NCI-H2227 treated with DMSO at 0.1 percent for 48 hours (cell line): ENCODE measurements around the gene CEP85L.
A peak's percentile ranks its signal among the peaks of the same experiment; 100 is the strongest.

Source experiments
- DNase-seq: peaks from one replicate; lab custom pipeline; 2025; lab: John Stamatoyannopoulos, UW

CEP85L gene

GRCh38 chr6:118542184-118542952 is 109.0 kb downstream of the CEP85L start:
- no peak for DNase-seq

- DNase-seq: no peak
These were observed 113.8 kb downstream of the CEP85L start for GRCh38 chr6:118537574-118537973.

DNA sequence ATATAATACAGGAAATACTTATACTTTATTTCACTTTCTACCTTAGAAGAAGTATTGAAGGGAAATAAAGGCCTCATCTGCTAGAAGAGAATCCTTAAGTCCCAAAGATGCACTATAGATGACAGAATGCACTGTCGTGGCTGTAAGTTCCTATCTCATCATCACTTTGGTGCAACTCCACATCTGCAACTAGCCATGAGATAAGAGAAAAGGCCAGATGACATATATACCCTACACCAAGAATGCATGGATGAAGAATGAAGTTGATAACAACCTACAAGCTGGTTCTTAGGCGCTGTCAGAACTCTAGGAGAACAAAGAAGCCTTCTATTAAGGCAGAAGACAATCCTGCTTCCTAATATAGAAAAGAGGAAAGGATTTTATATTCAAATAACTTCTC is 114.9 kb downstream of the CEP85L start:
- DNase-seq: no peak

- DNase-seq: no peak
These were observed 116.1 kb downstream of the CEP85L start for GRCh38 chr6:118535176-118535844.

- DNase-seq: no peak
These were observed 120.4 kb downstream of the CEP85L start for GRCh38 chr6:118530942-118531341.

DNA sequence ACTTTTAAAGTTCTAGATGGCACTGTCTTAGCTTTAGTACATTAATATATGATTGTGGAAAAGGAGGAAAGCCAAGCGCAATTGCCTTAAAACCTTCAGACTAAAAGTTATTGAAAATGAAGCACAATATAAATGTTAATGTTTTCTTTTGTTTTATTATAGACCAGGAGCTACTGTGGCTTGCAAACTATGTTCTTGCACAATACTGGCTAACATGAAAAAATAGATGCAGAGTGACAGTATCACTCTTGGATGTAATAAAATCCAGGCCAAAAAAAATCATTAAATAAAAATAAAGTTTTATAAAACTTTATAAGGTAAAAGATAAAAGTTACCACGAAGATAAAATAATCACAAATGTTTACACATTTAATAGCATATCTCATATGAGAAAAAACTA is 121.6 kb downstream of the CEP85L start:
- DNase-seq: no peak

GRCh38 chr6:118528129-118528528 is 123.3 kb downstream of the CEP85L start:
- DNase-seq: no peak

GRCh38 chr6:118525913-118526780 is 125.2 kb downstream of the CEP85L start:
- peak; percentile 32 for DNase-seq

DNA sequence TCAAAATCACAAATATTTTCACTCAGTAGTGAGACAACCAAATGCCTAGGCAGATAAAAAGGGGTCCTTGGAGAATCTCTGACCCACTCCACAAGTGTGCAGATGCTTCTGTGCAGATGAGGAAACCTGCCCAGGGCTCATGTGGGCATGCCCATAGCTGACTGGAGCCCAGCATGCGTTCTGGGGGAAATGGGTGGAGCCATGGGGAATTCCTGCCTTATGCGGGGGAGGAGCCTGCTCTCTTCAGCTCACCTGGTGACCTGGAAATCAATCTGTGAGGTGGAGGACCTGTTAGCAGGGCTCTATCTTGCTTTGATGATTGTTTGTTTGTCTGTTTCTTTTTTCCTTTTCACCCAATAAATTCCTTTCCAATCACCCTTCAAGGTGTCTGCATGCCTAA is 126.7 kb downstream of the CEP85L start:
- no peak for DNase-seq

GRCh38 chr6:118523216-118523615 is 128.2 kb downstream of the CEP85L start:
- no peak for DNase-seq

DNA sequence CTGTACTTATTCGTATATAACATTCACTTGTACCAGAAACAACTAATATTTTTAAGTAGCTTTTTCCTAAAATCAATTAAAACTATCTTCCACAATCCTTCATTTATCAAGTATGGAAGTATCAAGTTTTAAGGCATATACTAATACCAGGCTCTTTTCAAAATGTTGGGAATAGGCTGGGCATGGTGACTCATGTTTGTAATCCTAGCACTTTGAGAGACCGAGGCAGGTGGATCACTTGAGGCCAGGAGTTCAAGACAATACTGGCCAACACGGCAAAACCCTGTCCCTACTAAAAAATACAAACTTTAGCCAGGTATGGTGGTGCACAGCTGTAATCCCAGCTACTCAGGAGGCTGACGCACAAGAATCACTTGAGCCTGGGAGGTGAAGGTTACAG is 129.0 kb downstream of the CEP85L start:
- no peak for DNase-seq

DNA sequence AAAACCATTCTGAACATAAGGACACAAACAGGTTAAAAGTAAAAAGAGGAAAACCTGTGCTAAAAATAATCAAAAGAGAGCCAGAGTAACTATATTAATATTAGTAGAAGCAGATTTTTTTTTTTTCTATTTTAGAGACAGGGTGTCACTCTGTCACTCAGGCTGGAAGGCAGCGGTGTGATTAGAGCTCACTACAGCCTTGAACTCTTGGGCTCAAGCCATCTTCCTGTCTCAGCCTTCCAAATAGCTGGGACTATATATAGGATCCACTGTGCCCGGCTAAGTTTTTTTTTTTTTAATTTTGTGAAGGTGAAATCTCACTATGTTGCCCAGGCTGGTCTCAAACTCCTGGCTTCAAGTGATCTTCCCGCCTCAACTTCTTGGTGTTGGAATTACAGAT is 136.7 kb downstream of the CEP85L start:
- DNase-seq: no peak

DNA sequence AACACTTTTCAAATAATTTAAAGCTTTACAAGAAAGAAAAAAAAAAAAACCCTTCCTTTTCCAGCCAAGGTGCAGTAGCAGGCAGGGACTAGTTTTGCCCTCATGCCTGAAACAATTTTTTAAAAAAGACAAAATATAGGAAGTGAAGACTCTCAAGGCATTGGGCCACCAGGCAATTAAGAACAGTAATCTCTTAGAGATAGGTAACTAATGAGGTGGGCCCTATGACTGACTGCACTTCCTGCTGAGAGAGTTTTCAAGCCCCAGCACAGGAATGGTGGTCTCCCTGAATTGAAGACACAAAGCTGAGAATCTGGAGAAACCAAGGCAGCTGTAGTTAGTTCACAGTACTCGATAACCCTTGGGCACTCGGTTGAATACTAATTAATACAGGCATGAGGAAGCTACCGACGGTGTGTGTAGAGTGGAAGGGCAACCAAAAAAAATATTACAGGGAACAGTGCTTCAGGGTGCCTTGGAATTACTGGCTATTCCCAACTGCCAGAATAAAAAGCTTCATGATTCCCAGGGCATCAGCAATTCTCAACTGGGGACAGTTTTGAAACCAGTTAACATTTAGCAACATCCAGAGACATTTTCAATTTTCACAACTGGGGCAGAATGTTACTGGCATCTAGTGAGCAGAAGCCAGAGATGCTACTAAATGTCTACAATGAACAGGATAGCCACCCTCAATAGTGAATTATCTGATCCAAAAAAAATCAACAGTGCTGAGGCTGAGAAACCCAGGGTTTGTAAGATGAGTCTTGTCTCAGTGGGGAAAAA is 139.3 kb downstream of the CEP85L start:
- no peak for DNase-seq

DNA sequence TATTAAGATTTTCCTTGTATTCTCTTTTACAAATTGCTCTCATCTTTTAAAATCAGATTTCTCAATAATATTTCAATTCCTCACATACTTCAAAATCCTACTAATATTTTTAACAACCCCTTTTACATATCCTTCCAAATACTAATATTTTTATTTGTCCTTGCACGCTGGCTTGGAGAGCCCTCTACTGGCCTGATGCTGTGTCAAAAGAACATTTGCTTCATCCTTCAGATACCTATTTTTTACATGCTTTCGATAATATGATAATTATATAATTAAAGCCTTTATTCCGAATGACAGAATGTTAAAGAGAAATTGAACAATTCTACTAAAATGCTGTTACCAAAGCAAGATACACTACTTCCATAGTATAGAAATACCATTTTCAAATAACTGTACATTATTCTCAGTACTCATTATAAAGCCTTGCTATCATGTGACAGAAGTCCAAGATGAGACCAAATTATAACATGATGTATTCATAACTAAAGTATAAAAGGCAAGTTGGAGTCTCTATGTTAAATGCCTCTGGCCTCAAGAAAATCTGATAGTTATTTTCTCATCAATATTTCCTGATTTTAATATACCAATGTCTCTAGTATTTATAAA is 142.3 kb downstream of the CEP85L start:
- peak; percentile 29 for DNase-seq

DNA sequence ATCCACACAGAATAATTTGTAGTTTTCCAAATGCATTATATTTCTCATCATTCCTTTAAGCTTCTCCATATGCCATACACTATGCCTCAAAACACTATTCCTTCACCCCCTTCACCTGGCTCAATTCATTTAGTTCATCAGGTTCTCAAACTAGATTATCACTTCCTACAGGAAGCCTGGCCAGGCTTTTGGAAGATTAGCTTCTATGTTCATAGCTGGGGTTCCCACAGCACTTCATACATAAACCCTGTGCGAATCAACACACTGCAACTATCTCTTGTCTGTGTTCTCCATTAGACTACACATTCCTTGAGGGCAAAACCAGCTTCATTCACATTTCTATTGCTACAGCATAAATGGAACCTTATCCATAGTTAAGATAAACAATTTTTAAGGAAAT is 143.8 kb downstream of the CEP85L start:
- no peak for DNase-seq

GRCh38 chr6:118506071-118506638 is 145.2 kb downstream of the CEP85L start:
- DNase-seq: no peak

DNA sequence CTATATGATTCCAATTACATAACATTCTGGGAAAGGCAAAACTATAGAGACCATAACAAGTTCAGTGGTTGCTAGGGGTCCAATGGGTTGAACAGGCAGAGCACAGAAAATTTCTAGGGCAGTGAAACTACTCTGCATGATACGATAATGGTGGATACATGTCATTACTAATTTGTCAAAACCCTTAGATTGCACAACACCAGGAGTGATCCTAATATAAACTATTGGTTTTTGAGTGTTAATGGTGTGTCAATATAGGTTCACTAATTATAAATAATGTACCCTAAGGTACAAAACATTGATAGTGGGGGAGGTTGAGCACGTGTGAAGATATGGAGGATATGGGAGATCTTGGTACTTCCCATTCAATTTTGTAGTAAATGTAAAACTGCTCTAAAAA is 145.7 kb downstream of the CEP85L start:
- no peak for DNase-seq

DNA sequence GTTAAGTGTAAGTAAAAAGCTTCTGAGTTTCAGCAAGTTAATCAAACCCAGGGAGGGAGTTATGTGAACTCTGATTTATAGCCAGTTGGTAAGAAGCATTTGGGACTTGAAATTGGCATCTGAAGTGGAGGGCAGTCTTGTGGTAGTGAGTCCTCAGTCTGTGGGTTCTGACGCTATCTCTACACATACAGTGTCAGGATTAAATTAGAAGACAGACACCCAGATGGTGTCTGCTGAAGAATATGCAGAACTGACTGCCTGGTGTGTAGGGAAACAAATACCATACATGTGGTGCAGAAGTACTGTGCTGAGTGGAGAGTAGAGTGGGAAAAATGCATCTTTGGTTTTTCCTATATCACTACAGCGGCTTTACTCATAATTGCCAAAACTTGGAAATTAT is 146.8 kb downstream of the CEP85L start:
- no peak for DNase-seq

GRCh38 chr6:118502169-118502568 is 149.2 kb downstream of the CEP85L start:
- no peak for DNase-seq

GRCh38 chr6:118501765-118502164 is 149.6 kb downstream of the CEP85L start:
- no peak for DNase-seq

GRCh38 chr6:118501099-118501498 is 150.3 kb downstream of the CEP85L start:
- DNase-seq: no peak
